DND-41 (cell line): ENCODE results near the gene HNRNPA0.

Experiments
- ATAC-seq: fragments of 200-7000 bp; cut with Tn5 transposase; 3 replicates; pipeline ENCODE4 v1.9.1; 2021; ENCODE audit warnings: low read depth; ENCODE audit not compliant: insufficient read depth
- DNase-seq: peaks from one replicate; pipeline ENCODE4 v3.0.0-alpha.2; 2020
- H2AFZ ChIP-seq: 2 replicates; pipeline ENCODE4 v1.6.0; 2012; ENCODE audit warnings: low read depth, low read length
- H3K27ac ChIP-seq: 2 replicates; pipeline ENCODE4 v1.5.1; 2012; ENCODE audit warnings: low read length, inconsistent platforms
- H3K27me3 ChIP-seq: fragments of 200-600 bp; sonication (generic); 2 replicates; pipeline ENCODE4 v1.6.0; 2012; ENCODE audit warnings: low read length, mild to moderate bottlenecking, inconsistent platforms; ENCODE audit not compliant: insufficient read depth, poor library complexity
- H3K36me3 ChIP-seq: 2 replicates; pipeline ENCODE4 v1.5.1; 2012; ENCODE audit warnings: low read length, inconsistent platforms; ENCODE audit not compliant: insufficient read depth
- H3K4me1 ChIP-seq: 2 replicates; pipeline ENCODE4 v1.5.1; 2012; ENCODE audit warnings: mild to moderate bottlenecking, low read length; ENCODE audit not compliant: insufficient read depth
- H3K4me2 ChIP-seq: 2 replicates; pipeline ENCODE4 v1.6.0; 2012; ENCODE audit warnings: mild to moderate bottlenecking, moderate library complexity, low read length, inconsistent platforms; ENCODE audit not compliant: insufficient read depth
- H3K4me3 ChIP-seq, 2 experiments: fragments of 200-600 bp in 1 of 2; shearing (Covaris generic) in 1 of 2; 2 replicates each; pipeline ENCODE4 v1.5.1; 2012 to 2016; ENCODE audit warnings: inconsistent platforms in 2 of 2, low read length in 2 of 2, mild to moderate bottlenecking in 2 of 2, low read depth in 1 of 2, moderate library complexity in 1 of 2
- H3K79me2 ChIP-seq: 2 replicates; pipeline ENCODE4 v1.6.0; 2012; ENCODE audit warnings: low read length, inconsistent platforms; ENCODE audit not compliant: insufficient read depth
- H3K9ac ChIP-seq: 2 replicates; pipeline ENCODE4 v1.6.0; 2012; ENCODE audit warnings: low read depth, mild to moderate bottlenecking, inconsistent platforms, low read length, moderate library complexity
- H3K9me3 ChIP-seq: 2 replicates; pipeline ENCODE4 v1.5.1; 2012; ENCODE audit warnings: low read length, moderate library complexity, mild to moderate bottlenecking, inconsistent platforms; ENCODE audit not compliant: insufficient read depth, severe bottlenecking
- H4K20me1 ChIP-seq: 2 replicates; pipeline ENCODE4 v1.6.0; 2012; ENCODE audit warnings: low read length; ENCODE audit not compliant: insufficient read depth
- EZH2 ChIP-seq: IDR thresholded peaks from 3 replicates; pipeline ENCODE4 v1.6.1; 2012; ENCODE audit warnings: borderline replicate concordance, low read depth, mild to moderate bottlenecking, moderate library complexity, low read length, inconsistent platforms; ENCODE audit not compliant: severe bottlenecking
- TF ChIP-seq, protein P1 (sequence below): IDR thresholded peaks from 2 replicates; pipeline ENCODE4 v1.5.1; 2012; ENCODE audit warnings: borderline replicate concordance, low read length, moderate library complexity, mild to moderate bottlenecking; ENCODE audit not compliant: poor library complexity, severe bottlenecking; ENCODE audit errors: extremely low read depth

The HNRNPA0 gene

DNA sequence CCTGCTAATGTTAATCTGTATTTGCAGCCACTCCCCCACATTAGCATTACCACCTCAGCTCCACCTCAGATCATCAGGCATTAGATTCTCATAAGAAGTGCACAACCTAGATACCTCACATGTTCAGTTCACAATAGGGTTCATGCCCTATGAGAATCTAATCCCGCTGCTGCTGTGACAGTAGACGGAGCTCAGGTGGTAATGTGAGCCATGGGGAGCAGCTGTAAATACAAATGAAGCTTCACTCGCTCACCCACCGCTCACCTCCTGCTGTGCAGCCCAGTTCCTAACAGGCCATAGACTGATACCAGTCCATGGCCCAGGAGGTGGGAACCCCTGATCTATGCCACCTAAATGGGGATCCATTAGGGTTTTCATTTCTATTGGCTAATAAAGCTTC, 6.1 kb upstream of the HNRNPA0 start:
- no peak for DNase-seq
- no peaks in the 10 kb centered on the region for H3K27me3 ChIP-seq
- H3K4me3 ChIP-seq, result no peak overlapping the region
- ATAC-seq, result no peak
- no peaks in the 10 kb centered on the region for H4K20me1 ChIP-seq
- no peak overlapping the region for H2AFZ ChIP-seq
- H3K9me3 ChIP-seq, result no peaks in the 10 kb centered on the region
- no peak overlapping the region for H3K27ac ChIP-seq
- no peak overlapping the region for H3K9ac ChIP-seq
- TF ChIP-seq, protein P1, sequence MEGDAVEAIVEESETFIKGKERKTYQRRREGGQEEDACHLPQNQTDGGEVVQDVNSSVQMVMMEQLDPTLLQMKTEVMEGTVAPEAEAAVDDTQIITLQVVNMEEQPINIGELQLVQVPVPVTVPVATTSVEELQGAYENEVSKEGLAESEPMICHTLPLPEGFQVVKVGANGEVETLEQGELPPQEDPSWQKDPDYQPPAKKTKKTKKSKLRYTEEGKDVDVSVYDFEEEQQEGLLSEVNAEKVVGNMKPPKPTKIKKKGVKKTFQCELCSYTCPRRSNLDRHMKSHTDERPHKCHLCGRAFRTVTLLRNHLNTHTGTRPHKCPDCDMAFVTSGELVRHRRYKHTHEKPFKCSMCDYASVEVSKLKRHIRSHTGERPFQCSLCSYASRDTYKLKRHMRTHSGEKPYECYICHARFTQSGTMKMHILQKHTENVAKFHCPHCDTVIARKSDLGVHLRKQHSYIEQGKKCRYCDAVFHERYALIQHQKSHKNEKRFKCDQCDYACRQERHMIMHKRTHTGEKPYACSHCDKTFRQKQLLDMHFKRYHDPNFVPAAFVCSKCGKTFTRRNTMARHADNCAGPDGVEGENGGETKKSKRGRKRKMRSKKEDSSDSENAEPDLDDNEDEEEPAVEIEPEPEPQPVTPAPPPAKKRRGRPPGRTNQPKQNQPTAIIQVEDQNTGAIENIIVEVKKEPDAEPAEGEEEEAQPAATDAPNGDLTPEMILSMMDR, result no peak
- TF ChIP-seq EZH2, result no peak
- H3K4me1 ChIP-seq, result peaks cover 3% of the 10 kb centered on the region
- H3K4me2 ChIP-seq, result no peak overlapping the region
- no peaks in the 10 kb centered on the region for H3K36me3 ChIP-seq
- no peaks in the 10 kb centered on the region for H3K79me2 ChIP-seq

DNA sequence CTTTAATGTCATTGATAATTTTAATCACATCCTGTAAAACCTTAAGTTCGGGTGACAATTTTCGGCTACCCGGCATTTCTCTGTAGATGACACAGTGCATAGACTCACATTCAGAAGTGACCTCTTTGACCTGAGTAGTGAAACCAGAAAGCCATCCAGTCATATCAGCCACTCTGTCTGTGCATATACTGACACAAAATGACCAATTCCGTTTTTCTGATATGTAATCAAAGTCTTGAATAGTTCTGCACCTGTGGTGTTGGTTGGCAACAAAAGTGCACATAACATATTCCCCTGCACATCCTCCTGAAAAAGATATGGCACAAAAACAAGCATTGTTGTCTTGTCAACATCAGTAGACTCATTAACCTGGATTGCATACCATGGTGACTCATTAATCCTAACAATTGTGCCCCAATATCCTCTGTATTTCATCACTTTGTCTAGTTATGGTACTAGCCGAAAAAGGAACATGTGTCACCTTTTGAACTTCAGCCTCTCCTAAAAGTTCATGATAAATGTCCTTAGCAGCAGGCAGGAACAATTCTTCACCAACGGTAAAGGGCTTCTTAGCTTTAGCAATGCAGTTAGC, 4.6 kb upstream of the HNRNPA0 start:
- no peaks in the 10 kb centered on the region for H4K20me1 ChIP-seq
- DNase-seq, result no peak
- no peak overlapping the region for H3K4me3 ChIP-seq
- ATAC-seq, result no peak
- no peak overlapping the region for H2AFZ ChIP-seq
- peaks cover 8% of the 10 kb centered on the region for H3K4me1 ChIP-seq
- TF ChIP-seq, protein P1, result no peak
- TF ChIP-seq EZH2, result no peak
- peaks cover 1% of the 10 kb centered on the region; the same call in 1 of the 2 replicates for H3K36me3 ChIP-seq
- H3K27me3 ChIP-seq, result no peaks in the 10 kb centered on the region
- H3K9ac ChIP-seq, result no peak overlapping the region
- H3K4me2 ChIP-seq, result no peak overlapping the region
- H3K9me3 ChIP-seq, result no peaks in the 10 kb centered on the region
- peaks cover 4% of the 10 kb centered on the region for H3K79me2 ChIP-seq
- no peak overlapping the region for H3K27ac ChIP-seq

DNA sequence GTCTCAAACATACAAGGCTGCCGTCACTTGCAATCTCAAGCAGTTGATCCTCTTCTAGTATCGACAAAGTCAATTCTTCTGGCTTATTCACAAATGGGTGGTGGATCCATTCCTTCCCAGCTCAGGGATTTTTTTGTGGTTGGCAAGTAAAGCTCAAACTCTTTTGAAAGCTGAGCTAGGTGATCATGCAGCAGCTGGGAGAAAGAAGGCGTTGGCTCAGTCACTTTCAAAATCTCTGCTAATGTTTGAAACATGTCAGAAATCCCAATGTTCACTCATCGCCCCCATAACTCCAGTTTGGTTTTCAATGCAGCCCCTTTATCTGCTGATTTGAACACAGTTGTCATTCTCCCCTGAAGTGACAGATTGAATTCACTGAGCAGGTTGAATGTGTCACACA, 4.0 kb upstream of the HNRNPA0 start:
- Histone ChIP-seq H4K20me1 (peaks cover 6% of the 10 kb centered on the region), H3K4me2 (no peak overlapping the region), H3K9ac (no peak overlapping the region), H3K4me3 (no peak overlapping the region), H3K4me1 (peaks cover 8% of the 10 kb centered on the region), H2AFZ (no peak overlapping the region), H3K79me2 (peaks cover 10% of the 10 kb centered on the region), H3K36me3 (peaks cover 8% of the 10 kb centered on the region; the same call in 1 of the 2 replicates), H3K27ac (no peak overlapping the region), H3K9me3 (no peaks in the 10 kb centered on the region), H3K27me3 (no peaks in the 10 kb centered on the region)
- TF ChIP-seq, protein P1, result no peak
- TF ChIP-seq EZH2, result no peak
- no peak for DNase-seq
- no peak for ATAC-seq

DNA sequence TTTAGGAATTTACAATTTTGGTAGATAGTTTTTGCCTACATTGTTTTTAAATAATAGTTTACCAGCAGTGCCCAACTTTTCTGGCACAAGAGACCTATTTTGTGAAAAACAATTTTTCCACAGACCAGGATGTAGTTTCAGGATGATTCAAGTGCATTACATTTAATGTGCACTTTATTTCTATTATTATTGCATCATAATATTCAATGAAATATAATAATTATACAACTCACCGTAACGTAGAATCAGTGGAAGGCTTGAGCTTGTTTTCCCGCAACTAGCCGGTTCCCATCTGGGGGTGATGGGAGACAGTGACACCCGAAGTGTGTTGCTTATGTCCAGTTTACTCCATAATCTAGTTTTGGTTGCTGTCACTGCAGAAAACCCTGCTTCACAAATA, 3.5 kb upstream of the HNRNPA0 start:
- DNase-seq (no peak), ATAC-seq (no peak)
- Histone ChIP-seq H3K9ac (no peak overlapping the region), H3K27ac (no peak overlapping the region), H3K36me3 (peaks cover 13% of the 10 kb centered on the region), H3K27me3 (no peaks in the 10 kb centered on the region), H3K9me3 (no peaks in the 10 kb centered on the region), H2AFZ (no peak overlapping the region), H4K20me1 (peaks cover 11% of the 10 kb centered on the region), H3K4me2 (no peak overlapping the region), H3K4me3 (no peak overlapping the region), H3K79me2 (peaks cover 15% of the 10 kb centered on the region), H3K4me1 (peaks cover 8% of the 10 kb centered on the region)
- TF ChIP-seq, protein P1, result no peak
- no peak for TF ChIP-seq EZH2
